ENCODE results near the gene KCNH2. TPM values are rescaled to one million over a fixed set of nuclear protein-coding genes. Genes with fewer than 3 reads are reported as not detected.
A peak's percentile ranks its signal among the peaks of the same experiment; 100 is the strongest.

KCNH2 gene
- total and polyA plus RNA-seq, 2 of the 13 experiments (the other 11 are each of a cell fraction or from before 2014, with no cell fraction given), result 0.09 to 0.11 TPM

- TF ChIP-seq, protein P1, sequence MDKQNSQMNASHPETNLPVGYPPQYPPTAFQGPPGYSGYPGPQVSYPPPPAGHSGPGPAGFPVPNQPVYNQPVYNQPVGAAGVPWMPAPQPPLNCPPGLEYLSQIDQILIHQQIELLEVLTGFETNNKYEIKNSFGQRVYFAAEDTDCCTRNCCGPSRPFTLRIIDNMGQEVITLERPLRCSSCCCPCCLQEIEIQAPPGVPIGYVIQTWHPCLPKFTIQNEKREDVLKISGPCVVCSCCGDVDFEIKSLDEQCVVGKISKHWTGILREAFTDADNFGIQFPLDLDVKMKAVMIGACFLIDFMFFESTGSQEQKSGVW (CRISPR knock-in tag; IDR thresholded peaks at IDR 0.05; ENCODE audit: borderline replicate concordance), result no peak
- TF ChIP-seq XBP1 (CRISPR knock-in tag; IDR thresholded peaks at IDR 0.05) (no peak), ZBTB21 (CRISPR knock-in tag; IDR thresholded peaks at IDR 0.05) (no peak), USF2 (IDR thresholded peaks at IDR 0.05; ENCODE audit: low read depth, low read length) (no peak), USF2 (CRISPR knock-in tag; IDR thresholded peaks at IDR 0.05; ENCODE audit: borderline replicate concordance) (no peak), PAWR (CRISPR knock-in tag; IDR thresholded peaks at IDR 0.05; ENCODE audit: borderline replicate concordance) (no peak), RFXANK (CRISPR knock-in tag; IDR thresholded peaks at IDR 0.05) (no peak), TMF1 (CRISPR knock-in tag; IDR thresholded peaks at IDR 0.05; ENCODE audit: low read depth) (no peak), MZF1 (CRISPR knock-in tag; IDR thresholded peaks at IDR 0.05; ENCODE audit: borderline replicate concordance) (no peak), ZSCAN30 (CRISPR knock-in tag; IDR thresholded peaks at IDR 0.05) (no peak), ZNF781 (CRISPR knock-in tag; IDR thresholded peaks at IDR 0.05; ENCODE audit: borderline replicate concordance, not compliant biosample characterization) (no peak), ZNF552 (CRISPR knock-in tag; IDR thresholded peaks at IDR 0.05; ENCODE audit: borderline replicate concordance) (no peak), NFYB (CRISPR knock-in tag; IDR thresholded peaks at IDR 0.05) (no peak), ZSCAN29 (CRISPR knock-in tag; conservative IDR thresholded peaks at IDR 0.05) (no peak), E2F1 (CRISPR knock-in tag; IDR thresholded peaks at IDR 0.05) (no peak), ZNF446 (CRISPR knock-in tag; IDR thresholded peaks at IDR 0.05) (0 out of 2 replicates have a peak, but pooled peaks have one; percentile 39)
- TF ChIP-seq, protein P2, sequence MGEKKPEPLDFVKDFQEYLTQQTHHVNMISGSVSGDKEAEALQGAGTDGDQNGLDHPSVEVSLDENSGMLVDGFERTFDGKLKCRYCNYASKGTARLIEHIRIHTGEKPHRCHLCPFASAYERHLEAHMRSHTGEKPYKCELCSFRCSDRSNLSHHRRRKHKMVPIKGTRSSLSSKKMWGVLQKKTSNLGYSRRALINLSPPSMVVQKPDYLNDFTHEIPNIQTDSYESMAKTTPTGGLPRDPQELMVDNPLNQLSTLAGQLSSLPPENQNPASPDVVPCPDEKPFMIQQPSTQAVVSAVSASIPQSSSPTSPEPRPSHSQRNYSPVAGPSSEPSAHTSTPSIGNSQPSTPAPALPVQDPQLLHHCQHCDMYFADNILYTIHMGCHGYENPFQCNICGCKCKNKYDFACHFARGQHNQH (CRISPR knock-in tag; IDR thresholded peaks at IDR 0.05), result no peak
- TF ChIP-seq, protein P3, sequence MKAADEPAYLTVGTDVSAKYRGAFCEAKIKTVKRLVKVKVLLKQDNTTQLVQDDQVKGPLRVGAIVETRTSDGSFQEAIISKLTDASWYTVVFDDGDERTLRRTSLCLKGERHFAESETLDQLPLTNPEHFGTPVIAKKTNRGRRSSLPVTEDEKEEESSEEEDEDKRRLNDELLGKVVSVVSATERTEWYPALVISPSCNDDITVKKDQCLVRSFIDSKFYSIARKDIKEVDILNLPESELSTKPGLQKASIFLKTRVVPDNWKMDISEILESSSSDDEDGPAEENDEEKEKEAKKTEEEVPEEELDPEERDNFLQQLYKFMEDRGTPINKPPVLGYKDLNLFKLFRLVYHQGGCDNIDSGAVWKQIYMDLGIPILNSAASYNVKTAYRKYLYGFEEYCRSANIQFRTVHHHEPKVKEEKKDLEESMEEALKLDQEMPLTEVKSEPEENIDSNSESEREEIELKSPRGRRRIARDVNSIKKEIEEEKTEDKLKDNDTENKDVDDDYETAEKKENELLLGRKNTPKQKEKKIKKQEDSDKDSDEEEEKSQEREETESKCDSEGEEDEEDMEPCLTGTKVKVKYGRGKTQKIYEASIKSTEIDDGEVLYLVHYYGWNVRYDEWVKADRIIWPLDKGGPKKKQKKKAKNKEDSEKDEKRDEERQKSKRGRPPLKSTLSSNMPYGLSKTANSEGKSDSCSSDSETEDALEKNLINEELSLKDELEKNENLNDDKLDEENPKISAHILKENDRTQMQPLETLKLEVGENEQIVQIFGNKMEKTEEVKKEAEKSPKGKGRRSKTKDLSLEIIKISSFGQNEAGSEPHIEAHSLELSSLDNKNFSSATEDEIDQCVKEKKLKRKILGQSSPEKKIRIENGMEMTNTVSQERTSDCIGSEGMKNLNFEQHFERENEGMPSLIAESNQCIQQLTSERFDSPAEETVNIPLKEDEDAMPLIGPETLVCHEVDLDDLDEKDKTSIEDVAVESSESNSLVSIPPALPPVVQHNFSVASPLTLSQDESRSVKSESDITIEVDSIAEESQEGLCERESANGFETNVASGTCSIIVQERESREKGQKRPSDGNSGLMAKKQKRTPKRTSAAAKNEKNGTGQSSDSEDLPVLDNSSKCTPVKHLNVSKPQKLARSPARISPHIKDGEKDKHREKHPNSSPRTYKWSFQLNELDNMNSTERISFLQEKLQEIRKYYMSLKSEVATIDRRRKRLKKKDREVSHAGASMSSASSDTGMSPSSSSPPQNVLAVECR (CRISPR knock-in tag; IDR thresholded peaks at IDR 0.05; ENCODE audit: borderline replicate concordance), result peak; percentile 31
- TF ChIP-seq, protein P4, sequence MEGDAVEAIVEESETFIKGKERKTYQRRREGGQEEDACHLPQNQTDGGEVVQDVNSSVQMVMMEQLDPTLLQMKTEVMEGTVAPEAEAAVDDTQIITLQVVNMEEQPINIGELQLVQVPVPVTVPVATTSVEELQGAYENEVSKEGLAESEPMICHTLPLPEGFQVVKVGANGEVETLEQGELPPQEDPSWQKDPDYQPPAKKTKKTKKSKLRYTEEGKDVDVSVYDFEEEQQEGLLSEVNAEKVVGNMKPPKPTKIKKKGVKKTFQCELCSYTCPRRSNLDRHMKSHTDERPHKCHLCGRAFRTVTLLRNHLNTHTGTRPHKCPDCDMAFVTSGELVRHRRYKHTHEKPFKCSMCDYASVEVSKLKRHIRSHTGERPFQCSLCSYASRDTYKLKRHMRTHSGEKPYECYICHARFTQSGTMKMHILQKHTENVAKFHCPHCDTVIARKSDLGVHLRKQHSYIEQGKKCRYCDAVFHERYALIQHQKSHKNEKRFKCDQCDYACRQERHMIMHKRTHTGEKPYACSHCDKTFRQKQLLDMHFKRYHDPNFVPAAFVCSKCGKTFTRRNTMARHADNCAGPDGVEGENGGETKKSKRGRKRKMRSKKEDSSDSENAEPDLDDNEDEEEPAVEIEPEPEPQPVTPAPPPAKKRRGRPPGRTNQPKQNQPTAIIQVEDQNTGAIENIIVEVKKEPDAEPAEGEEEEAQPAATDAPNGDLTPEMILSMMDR (CRISPR knock-in tag; IDR thresholded peaks at IDR 0.05), result peak; percentile 99
Observed at GRCh38 chr7:151017953-151018420, 39.9 kb upstream of the KCNH2 start (continued).

Data from HepG2 (cell line).